ENCODE measurements around the gene MBD1. TPM values are rescaled to one million over a fixed set of nuclear protein-coding genes. Genes with fewer than 3 reads are reported as not detected.

MBD1 gene
- total RNA-seq, 2 experiments from 2014 or later, result 88.5 to 96.0 TPM

Other genes starting within 250 kb of the MBD1 start
- not detected for gene MYO5B, start 86.4 kb downstream of the MBD1 start, total RNA-seq
- gene CFAP53, start 15.0 kb downstream of the MBD1 start, total RNA-seq, result under 1 TPM; 0.22 to 0.36 TPM
- gene CXXC1, start 6.2 kb upstream of the MBD1 start, total RNA-seq, result 100 to 1,000 TPM; 107 to 119 TPM
- under 1 TPM; 0.22 to 0.27 TPM for gene SKA1, start 93.5 kb upstream of the MBD1 start, total RNA-seq

Data from CD8-positive, alpha-beta T cell (primary cell).